ENCODE data around the gene ARHGAP24.

DNA sequence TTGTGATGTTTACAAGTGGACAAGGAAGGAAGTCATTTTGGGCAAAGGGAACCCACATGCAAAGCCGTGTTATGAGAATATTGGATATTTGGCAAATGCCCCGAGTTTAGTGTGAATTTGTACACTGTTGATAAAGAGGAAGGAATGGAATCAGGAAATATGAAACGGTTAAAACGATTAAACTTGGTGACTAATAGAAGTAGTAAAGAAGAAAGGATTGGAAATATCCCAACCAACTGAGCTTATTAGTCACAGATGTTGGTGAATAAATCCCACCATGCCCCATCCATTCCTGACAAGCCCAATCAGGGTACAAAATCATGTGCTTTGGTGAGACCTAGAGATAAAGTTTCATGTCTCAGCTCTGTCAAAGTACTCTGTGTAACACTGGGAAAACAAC lies 22.0 kb downstream of the ARHGAP24 start:
- no peak for TF ChIP-seq SREBF2 (IDR thresholded peaks at IDR 0.05; ENCODE audit: low read length)
- TF ChIP-seq, protein P1, sequence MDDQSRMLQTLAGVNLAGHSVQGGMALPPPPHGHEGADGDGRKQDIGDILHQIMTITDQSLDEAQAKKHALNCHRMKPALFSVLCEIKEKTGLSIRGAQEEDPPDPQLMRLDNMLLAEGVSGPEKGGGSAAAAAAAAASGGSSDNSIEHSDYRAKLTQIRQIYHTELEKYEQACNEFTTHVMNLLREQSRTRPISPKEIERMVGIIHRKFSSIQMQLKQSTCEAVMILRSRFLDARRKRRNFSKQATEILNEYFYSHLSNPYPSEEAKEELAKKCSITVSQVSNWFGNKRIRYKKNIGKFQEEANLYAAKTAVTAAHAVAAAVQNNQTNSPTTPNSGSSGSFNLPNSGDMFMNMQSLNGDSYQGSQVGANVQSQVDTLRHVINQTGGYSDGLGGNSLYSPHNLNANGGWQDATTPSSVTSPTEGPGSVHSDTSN (IDR thresholded peaks at IDR 0.05; ENCODE audit: insufficient replicate concordance, low read depth, low read length) = no peak
- TF ChIP-seq POLR2A (IDR thresholded peaks at IDR 0.05; ENCODE audit: low read depth, low read length) = no peak
